Hindlimb muscle (tissue), 1 donor: ENCODE data around the gene C1orf146. TPM values are rescaled to one million over a fixed set of nuclear protein-coding genes. Genes with fewer than 3 reads are reported as not detected.
"Not testable (repeated sequence)": the region's sequence is repeated elsewhere in the genome, so short reads cannot be mapped to it uniquely, and the experiment has no call there.

ENCODE experiments used
- DNase-seq: peaks from one replicate; pipeline ENCODE4 v3.0.0-alpha.2; 2013
- polyA plus RNA-seq: library from polyadenylated mRNA; unstranded; fragments of 120-200 nt; gene quantifications from one replicate; pipeline ENCODE4 v1.2.1, GENCODE V29; 2013; ENCODE audit not compliant: insufficient read length

The C1orf146 gene
- polyA plus RNA-seq = not detected

- no peak for DNase-seq
These were observed at the start of gene C1orf146 for GRCh38 chr1:92217721-92218120. TSS of gene C1orf146 (plus strand) at chr1:92217915. CDS start at chr1:92231421, 13,506 bp downstream.

- DNase-seq = no peak
These were observed 49.1 kb upstream of the C1orf146 start for GRCh38 chr1:92168657-92169056.

GRCh38 chr1:92169214-92170005 is 48.3 kb upstream of the C1orf146 start:
- DNase-seq = no peak

- DNase-seq = no peak
These were observed 33.1 kb upstream of the C1orf146 start for GRCh38 chr1:92184632-92185031.

- no peak for DNase-seq
These were observed 31.6 kb upstream of the C1orf146 start for GRCh38 chr1:92186081-92186480.

GRCh38 chr1:92188436-92189255 is 29.1 kb upstream of the C1orf146 start:
- DNase-seq = no peak

- no peak for DNase-seq
These were observed 26.0 kb upstream of the C1orf146 start for GRCh38 chr1:92191726-92192125.

- DNase-seq = no peak
These were observed 25.5 kb upstream of the C1orf146 start for GRCh38 chr1:92192246-92192645.

- no peak for DNase-seq
These were observed 23.2 kb upstream of the C1orf146 start for GRCh38 chr1:92194511-92194910.

GRCh38 chr1:92201973-92202372 is 15.7 kb upstream of the C1orf146 start:
- DNase-seq = no peak

- no peak for DNase-seq
These were observed 14.6 kb upstream of the C1orf146 start for GRCh38 chr1:92203105-92203504.

GRCh38 chr1:92210701-92211100 is 7.0 kb upstream of the C1orf146 start:
- DNase-seq = no peak

- DNase-seq = no peak
These were observed 6.5 kb upstream of the C1orf146 start for GRCh38 chr1:92211166-92211565.

- no peak for DNase-seq
These were observed 844 bp downstream of the C1orf146 start for GRCh38 chr1:92218559-92218958.

GRCh38 chr1:92219028-92219427 is 1.3 kb downstream of the C1orf146 start:
- DNase-seq = no peak

- DNase-seq = no peak
These were observed 10.7 kb downstream of the C1orf146 start for GRCh38 chr1:92228401-92228800.

- DNase-seq = no peak
These were observed 13.0 kb downstream of the C1orf146 start for GRCh38 chr1:92230736-92231135.

- DNase-seq = no peak
These were observed 22.3 kb downstream of the C1orf146 start for GRCh38 chr1:92240034-92240433.

GRCh38 chr1:92244376-92244775 is 26.7 kb downstream of the C1orf146 start:
- no peak for DNase-seq

GRCh38 chr1:92254714-92255113 is 37.0 kb downstream of the C1orf146 start:
- not testable (repeated sequence) for DNase-seq

GRCh38 chr1:92259350-92259749 is 41.6 kb downstream of the C1orf146 start:
- DNase-seq = no peak

- DNase-seq = no peak
These were observed 44.8 kb downstream of the C1orf146 start for GRCh38 chr1:92262516-92262915.

- peak; percentile 10 for DNase-seq
These were observed 55.3 kb downstream of the C1orf146 start for GRCh38 chr1:92273039-92273438.

- DNase-seq = no peak
These were observed 57.2 kb downstream of the C1orf146 start for GRCh38 chr1:92274939-92275338.
